GM20431 (cell line): ENCODE measurements around the gene RHBDF2.

ENCODE experiments used
- in situ Hi-C: fragments of 300-500 bp; cut with MseI, MboI; formaldehyde crosslinking; loops from one replicate; pipeline ENCODE4 v1.15.0; 2020; ENCODE audit warnings: low sequenced_read_pairs; ENCODE audit not compliant: unreplicated experiment

RHBDF2 gene

DNA sequence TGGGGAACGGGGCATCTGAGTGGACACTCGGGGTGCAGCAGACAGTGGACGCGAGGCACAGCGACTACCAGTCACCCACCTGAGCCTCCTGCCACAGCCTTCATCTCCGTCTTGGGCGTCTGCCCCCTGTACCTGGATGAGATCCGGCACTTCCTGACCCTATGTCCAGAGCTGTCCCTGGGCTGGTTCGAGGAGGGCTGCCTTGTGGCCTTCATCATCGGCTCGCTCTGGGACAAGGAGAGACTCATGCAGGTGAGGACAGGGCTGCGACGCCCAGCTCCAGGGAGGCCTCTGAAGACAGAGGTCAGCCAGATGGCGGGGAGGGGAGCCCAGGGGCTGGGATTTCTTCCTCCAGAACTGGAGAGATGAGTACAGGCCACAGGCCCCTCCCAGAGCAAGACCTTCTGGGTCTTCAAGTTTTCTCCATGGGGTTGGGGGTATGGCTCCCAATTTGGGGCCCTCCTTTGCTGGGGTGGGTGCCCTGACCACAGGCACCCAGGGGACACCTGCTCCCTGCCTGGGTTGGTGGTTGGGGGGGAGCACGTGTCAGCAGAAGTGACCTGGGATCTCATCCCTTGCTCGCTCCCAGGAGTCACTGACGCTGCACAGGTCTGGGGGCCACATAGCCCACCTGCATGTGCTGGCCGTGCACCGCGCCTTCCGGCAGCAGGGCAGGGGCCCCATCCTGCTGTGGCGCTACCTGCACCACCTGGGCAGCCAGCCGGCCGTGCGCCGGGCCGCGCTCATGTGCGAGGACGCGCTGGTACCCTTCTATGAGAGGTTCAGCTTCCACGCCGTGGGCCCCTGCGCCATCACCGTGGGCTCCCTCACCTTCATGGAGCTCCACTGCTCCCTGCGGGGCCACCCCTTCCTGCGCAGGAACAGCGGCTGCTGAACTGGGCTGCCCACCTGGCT is 31.9 kb downstream of the RHBDF2 start:
- in situ Hi-C loops = loop anchor here (5.0 kb wide), 1 partner anchor 38 kb away; no protein-coding TSS in a partner anchor

DNA sequence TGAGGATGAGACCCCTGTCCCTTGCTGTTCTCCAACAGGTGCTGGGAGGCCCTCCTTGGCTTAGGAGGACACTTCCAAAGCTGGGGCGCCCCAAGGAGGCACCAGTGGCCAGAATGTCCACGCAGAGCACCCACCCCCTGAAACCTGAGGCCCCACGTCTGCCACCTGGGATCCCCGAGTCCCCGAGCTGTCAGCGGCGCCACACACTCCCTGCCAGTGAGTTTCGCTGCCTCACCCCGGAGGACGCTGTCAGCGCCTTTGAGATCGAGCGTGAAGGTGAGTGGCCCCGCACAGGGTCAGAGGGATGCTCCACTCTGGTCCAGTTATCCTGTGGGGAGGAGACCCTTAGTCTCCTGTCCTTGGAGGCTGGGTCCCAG is 32.6 kb downstream of the RHBDF2 start:
- in situ Hi-C loops = loop anchor here (5.0 kb wide), 1 partner anchor 39 kb away; no protein-coding TSS in a partner anchor

DNA sequence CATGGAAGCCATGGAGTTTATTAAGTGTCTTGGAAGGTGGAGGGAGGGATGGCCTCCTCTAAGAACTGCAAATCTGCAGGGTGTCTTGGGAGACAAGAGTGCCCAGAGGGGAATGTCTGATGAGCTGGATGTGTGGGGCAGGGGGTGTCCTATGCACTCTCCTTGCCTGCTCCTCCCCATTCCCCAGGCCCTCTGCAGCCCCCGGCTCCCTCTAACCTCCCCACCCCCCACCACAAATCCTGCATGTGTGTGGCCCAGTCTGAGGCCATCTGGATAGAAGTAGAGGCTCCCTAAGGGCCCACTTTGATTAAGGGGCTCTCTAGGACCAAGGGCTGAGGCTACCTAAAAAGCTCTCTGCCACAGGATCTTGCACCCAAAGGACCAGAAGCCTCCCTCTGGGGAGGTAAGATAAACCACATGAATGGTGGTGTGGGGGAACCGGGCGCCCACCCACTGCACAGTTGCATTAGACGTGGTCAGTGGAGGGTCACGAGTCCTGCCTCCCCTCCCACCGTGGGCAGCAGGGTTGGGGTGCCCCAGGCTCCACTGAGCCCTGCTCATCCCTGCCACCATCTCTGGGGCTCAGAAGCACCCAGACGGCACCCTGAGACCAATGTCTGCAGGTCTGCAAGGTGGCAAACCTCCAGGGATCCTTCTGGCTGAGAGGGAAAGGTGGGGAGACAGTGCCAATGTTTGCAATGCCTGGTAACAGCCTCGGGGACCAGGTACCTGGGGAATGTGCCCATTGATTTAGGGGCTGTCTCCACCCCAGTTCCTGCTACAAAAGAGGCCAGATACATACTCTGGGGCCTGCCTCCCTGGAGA is 33.2 kb downstream of the RHBDF2 start:
- in situ Hi-C loops = loop anchor here (5.0 kb wide), 1 partner anchor 39 kb away; no protein-coding TSS in a partner anchor

DNA sequence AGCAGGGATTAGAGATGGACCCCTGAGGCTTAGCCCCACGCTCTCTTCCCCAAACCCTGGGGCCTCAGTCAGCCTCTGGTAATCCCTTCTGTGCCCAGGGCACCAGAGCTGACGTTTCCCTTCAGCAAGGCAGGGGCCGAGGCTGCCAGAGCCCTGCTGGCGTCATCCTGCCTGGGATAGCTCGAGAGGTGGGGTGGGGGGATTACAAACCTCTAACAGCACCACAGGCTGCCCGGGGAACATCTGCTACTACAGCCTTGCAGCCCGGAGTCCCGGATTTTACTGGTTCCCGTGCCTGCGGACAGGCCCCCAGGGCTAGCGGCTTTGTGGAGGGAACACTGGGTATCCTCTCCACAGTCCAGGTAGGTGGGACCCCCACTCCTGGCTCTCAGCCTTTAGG is 33.9 kb downstream of the RHBDF2 start, which contains the start of gene AANAT:
Gene AANAT, plus strand, starts transcription at position 238 of the 400 bp plus-strand sequence. CDS start 1,144 bp downstream, outside the sequence.
- in situ Hi-C loops = loop anchor here (5.0 kb wide), 1 partner anchor 40 kb away; no protein-coding TSS in a partner anchor

DNA sequence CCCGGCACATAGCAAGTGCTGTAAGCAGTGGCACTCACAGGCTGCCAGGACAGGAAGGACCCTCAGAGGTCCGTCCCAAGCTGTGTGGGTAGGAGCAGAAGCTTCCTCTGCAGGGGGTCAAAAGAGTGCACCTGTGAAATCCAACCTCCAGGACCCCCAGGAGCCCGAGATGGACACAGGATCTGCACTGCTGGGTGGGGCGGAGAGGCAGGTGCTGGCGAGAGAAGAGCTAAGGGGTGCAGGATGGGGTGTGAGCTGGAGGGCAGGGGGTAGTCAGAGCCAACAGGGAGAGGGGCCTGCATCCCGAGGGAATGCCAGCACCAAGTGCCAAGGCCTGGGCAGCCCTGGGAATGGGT is 34.5 kb downstream of the RHBDF2 start:
- in situ Hi-C loops = loop anchor here (5.0 kb wide), 1 partner anchor 41 kb away; no protein-coding TSS in a partner anchor

DNA sequence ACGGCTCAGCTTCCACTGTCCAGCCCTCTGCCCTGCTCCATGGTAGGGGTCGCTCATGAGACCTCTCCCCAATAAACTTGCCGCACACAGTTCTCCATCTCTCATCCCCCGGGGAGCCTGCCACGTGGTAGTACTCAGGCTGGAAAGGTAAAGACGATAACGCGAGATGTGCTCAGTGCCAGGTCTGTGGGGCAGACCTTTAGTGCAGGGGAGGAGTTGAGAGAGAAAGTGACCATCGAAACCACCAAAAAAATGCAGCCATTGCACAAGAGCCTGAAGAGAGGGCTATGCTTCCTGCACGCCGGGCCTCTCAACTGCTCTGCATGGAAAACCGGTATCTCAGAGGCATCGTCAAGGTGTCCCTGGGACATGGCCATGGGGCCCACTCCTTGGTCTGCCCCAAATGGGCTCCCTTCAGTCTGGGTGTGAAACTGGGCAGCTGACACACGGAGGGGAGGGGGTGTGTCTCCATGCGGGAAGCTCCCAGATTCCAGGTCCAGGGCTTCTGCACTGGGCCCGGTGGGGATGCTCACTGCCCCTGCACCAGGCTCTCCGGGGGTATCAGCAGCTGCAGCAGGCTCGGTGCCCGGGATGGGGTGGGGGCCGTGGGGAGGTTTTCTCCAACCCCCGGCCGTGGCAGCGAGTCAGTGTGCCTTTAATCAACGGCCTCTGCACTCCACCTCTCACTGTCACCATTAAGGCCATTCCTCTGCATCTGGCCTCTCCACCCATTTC is 38.5 kb downstream of the RHBDF2 start:
- in situ Hi-C loops = no loop called here

DNA sequence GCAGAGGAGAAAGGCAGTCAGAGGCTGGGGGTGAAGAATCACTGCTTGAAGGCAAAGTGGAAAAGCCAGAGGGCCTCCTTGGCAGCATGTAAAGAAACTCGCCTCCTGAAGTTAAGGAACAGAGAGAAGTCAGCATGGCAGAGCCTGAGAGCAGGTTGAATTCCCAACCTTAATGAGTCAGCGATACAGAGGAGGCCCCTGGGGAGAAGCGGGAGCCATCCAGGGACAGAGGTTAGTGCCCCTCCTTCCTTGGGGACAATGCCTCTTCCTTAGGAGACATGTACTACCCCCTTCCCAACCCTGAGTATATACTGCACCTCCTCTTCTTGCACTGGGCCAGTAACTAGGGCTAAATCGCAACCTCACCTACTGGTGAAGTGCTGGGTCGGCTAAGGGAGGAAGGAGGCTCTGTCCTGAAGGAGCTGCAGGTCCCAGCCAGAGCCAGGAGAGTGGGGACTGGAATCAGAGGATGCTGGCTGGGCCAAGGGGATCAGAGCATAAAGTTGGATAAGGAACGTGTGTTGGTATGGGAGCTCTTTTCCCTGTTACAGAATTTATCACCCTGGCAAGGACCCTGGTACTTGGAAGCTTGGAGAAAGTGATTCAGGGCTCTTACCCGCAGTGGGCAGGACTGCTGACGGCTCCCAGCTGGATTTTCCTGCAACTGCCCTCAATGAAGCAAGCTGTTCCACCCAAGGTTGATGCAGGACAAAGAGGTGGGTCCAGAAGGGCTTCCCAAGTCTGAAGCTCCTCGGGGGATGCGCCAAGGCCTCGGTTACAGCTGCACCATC is 39.3 kb downstream of the RHBDF2 start:
- in situ Hi-C loops = no loop called here

DNA sequence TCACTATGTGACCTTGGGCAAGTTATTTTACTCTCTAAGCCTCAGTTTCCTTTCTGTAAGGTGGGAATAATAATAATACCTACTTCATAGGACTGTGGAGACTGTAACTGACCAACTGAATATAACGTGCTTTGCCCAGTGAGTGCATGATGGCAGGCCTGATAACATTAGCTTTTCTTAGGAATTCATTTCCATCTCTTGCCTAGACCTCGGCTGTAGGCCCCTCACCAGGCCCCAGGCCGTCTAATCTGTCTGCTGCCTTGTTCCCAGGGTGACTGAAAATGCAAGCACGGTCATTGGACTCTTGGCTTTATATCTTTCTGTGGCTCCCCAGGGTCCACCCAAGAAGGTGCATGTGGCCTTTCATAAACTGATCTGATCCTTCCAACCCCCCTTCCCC is 41.5 kb downstream of the RHBDF2 start:
- in situ Hi-C loops = no loop called here

DNA sequence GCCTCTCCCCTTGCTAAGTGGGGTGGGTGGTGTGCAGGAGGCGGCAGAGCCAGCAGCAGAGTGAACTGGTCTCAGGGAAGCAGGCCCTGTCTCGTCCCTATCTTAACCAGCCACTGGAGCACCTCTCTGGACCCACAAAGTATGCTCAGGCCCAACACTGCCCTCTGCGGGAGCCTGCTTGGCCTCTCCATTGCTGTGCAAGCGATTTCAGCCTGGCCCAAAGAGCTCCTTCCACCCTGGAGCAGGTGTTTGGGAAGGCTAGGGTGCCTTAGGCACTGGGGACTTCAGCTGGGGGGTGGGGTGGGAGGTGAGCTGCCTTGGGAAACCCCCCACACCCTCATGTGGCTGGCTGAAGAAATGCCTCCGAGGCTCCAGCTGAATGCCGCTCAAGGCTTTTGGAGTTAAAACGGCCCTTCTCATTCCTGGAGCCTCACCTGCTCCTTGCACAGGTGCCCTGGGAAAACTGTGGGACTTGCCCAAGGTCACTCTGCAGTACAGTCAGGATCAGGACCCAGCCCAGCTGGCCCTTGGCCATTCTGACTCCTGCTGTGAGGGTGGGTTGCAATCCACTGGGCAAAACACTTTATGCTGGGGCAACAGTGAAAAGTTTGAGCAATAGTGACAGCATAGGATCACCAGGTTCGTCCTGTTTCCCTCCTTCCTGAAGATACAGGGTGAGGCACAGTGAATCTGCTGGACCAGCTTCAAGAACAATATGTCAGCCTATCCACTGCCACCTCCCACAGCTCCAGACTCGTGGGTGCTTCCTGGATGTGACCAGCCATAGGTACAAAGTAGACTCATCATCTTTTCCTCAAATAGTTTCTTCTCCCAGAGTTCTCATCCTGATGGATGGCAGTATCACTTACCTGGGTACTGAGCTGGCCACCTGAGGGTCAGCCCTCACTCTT is 42.4 kb downstream of the RHBDF2 start:
- in situ Hi-C loops = no loop called here

DNA sequence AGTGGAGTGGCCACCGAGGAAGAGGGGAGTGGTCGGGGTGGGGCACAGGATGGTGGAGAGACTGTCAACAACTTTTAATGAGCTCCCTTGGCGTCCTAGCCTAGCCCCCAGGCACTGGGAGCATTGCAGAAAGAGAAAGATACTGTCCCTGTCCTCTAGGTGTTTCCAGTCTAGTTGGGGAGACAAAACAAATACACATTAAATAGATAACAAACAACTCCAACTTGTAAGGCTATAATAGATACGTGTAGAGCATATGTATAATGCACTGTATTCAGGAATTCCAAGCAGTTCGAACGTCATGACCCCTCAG is 47.8 kb downstream of the RHBDF2 start:
- in situ Hi-C loops = no loop called here

DNA sequence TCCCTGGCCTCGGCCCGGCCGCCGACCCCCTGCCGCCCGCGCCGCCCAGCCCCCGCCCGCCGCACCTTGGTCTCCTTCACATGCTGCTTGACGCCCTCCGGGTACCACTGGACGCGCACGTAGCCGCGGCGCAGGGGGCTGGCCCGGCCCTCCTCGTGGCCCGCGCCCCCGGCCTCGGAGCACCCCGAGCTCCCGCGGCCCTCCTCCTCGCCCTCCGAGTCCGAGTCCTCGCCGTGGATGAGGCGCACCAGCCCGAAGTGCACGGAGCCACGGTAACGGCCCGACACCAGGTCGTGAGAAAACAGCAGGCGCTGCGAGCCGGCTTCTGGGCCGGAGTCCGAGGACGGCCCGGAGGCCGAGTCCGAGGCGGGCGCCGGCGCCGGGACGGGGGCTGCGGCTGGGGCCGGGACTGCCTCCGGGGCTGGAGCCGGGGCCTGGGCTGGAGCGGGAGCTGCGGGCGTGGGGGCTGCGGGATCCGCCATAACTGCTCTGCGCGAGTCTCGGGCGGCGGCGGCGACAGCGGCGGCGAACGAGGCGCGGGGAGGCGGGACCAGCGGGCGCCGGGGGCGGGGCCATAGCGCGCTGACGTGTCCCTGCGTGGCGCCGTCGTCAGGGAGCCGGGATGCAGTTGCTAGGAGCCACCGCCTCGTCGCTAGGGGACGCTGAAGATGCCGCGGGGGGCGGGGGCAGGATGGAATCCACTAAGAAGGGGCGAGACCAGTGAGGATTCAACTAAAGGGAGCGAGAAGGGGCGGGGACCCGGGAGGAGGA is 48.4 kb downstream of the RHBDF2 start, which contains the start of gene UBE2O:
Gene UBE2O, minus strand, starts transcription at position 493 of the 771 bp plus-strand sequence. Its CDS starts 11 bp downstream, at position 482.
- in situ Hi-C loops = no loop called here

DNA sequence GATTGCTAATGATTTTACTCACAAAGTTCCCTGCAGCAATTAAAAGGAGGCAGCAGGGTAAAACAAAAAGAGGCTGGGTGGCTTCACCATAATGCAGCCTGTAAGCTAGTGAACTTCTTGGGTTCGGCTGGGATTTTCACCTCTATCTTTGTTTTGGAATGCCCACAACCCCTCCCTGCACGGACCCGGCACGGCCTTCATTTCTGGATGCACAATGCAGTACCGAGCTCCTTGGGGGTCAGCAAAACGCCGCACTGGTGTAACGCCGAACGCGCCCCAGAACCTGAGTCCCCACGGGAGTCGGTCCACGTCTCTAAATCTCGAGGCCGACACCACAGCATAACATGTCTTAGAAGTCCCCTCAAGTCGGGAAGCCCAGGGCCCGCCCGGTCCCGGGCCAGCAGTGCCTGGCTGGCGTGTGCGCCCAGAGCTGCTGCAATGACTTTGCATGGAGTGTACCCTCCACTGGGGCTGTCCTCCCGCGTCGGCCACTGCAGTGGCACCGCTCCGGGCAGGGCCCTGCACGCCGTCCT is 49.0 kb downstream of the RHBDF2 start:
- in situ Hi-C loops = no loop called here

DNA sequence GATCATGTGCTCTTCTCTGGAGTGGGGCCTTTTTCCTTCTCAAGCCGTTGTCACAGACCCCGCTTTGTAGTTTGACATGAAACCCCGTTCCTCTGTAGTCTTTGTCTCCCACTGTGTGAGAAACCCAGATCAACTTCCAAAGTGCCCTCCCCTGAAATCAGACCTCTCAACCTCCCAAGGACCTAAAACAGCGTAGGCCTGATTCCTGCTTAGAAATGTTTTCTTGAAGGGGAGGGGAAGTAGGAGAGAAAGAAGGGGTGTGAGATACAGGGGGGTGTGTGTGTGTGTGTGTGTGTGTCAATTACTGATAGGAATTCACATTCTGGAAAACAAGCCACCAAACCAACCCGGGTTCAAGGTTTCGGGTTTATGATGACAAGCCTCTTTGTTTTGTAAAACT is 49.7 kb downstream of the RHBDF2 start:
- in situ Hi-C loops = no loop called here

DNA sequence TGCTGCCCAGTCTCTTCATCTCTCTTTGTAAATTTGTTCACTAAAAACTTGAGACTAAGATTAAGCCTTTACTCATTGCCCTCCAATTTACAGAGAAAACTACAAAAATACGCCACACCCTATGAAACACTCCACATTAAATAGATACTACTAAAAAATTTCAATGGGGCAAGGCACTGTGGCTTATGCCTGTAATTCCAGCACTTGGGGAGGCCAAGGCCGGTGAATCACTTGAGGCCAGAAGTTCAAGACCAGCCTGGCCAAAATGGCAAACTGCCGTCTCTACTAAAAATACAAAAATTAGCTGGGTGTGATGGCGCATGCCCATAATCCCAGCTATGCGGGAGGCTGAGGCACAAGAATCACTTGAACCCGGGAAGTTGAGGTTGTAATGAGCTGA is 52.1 kb downstream of the RHBDF2 start:
- in situ Hi-C loops = no loop called here

DNA sequence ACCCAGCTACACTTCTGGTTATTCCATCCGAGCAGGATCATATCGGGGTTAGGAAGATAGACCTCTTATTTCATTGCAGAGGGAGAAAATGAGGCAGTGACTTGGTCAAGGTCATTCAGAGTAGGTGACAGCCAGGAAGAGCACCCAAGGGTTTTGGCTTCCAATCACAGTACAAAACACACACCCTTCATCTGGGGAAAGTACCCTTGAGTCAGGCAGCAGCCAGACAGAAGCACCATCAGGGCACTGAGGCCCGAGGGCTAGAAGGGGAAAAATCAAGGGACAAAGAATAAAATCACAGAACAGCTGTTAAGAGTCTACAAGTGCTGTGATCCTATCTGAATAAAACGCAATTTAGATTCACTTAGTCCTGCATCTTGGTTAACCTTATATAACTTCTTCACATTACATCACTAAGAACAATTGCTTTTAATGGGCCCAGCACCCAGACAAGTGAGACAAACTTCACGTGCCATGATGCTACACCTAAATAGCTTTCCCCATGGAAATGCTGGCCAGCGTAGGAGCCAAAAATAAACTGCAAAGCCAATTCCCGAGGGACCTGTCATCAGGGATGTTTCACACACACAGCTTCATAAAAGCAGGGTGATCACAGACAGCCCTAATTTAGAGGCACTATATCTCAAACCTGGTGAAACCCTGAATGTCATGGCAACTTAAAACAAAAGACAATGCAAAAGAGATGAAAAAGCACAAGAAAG is 53.1 kb downstream of the RHBDF2 start:
- in situ Hi-C loops = no loop called here

DNA sequence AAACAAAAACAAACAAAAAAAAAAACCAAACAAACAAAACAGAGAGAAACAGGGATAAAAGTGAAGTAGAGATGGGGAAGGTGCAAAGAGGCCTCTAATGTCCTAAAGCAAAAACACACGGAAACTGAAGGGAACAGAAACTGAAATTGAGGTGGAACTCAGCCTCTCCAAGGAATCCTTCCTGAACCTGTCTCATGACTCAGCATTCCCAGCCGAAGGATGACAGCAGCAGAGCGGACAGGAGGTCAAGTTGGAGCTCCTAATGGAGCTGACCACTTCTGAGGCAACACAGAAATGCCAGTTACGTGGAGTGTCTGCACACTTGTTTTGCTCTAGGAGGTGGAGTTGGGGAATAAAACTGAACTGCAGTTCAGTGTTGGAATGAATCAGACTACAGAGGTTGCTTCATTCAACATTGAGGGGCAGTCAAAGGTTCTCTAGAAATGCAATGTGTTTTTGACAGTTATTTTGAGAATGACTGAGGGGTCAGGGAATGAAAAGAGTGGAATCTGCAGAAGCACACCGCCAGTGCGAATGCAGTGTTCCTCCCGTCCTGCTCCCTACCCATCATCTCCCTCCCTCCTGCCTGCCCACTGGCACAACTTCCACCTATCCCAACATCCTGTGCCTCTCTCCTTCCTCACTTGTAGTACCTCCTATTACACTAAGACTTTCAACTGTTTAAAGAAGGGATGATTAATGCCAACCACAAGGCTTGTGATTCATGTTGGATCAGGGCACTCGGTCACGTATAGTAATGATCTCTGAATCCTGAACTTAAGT is 54.6 kb downstream of the RHBDF2 start:
- in situ Hi-C loops = no loop called here
